Thyroid gland (tissue), 4 donors: ENCODE data around the gene TCF19. TPM values are rescaled to one million over a fixed set of nuclear protein-coding genes. Genes with fewer than 3 reads are reported as not detected.

Experiments
- DNase-seq, 2 donors: peaks; one replicate each; pipeline ENCODE4 v3.0.0-alpha.2; 2019
- H3K27ac ChIP-seq, 3 donors: fragments of 200-600 bp; sonication (generic); 1 replicate in 2 of 3; 2 replicates in 1 of 3; pipeline ENCODE4 v1.5.1; 2016 to 2019; ENCODE audit warnings: mild to moderate bottlenecking in 1 of 3, moderate library complexity in 1 of 3
- H3K27me3 ChIP-seq: fragments of 200-600 bp; sonication (generic); one replicate; pipeline ENCODE4 v1.5.1; 2019
- H3K36me3 ChIP-seq, 2 donors: fragments of 200-600 bp; sonication (generic); one replicate each; pipeline ENCODE4 v1.5.1; 2016 to 2019
- H3K4me1 ChIP-seq, 2 donors: fragments of 200-600 bp; sonication (generic); one replicate each; pipeline ENCODE4 v1.5.1; 2017 to 2019
- H3K4me3 ChIP-seq, 3 donors: fragments of 200-600 bp; sonication (generic); replicated peaks in 1 of 3; 1 replicate in 2 of 3; 2 replicates in 1 of 3; pipeline ENCODE4 v1.5.1; 2016; ENCODE audit warnings: mild to moderate bottlenecking in 1 of 3
- H3K9me3 ChIP-seq: fragments of 200-600 bp; sonication (generic); one replicate; pipeline ENCODE4 v1.5.1; 2017
- POLR2A ChIP-seq, 2 donors: fragments of 450-650 bp; IDR thresholded peaks; one replicate each; pipeline ENCODE4 v1.6.1; 2017; ENCODE audit warnings: antibody characterized with exemption in 2 of 2, mild to moderate bottlenecking in 2 of 2, moderate library complexity in 1 of 2
- WGBS, 2 donors: methylation state at CpG; one replicate each; pipeline ENCODE4 v1.1.5; 2017; 5-methylcytosine and 5-hydroxymethylcytosine counted together
- intact Hi-C: fragments of 100-400 bp; cut with DNase I; formaldehyde crosslinking; loops from one replicate; pipeline ENCODE4 v1.15.1; 2023
- total RNA-seq, 4 donors: library from RNA; depleted of rRNA; stranded (reverse); fragments of >200 nt; gene quantifications; one replicate each; pipeline ENCODE4 v1.2.3, GENCODE V29; 2016
- TF ChIP-seq, protein P1 (sequence below), 6 experiments: fragments of 200-600 bp in 3 of 6; fragments of 450-650 bp in 3 of 6; sonication (generic) in 3 of 6; IDR thresholded peaks; one replicate each; pipeline ENCODE4 v1.5.1; 2016 to 2019; ENCODE audit warnings: antibody characterized with exemption in 6 of 6, mild to moderate bottlenecking in 2 of 6, inconsistent platforms in 1 of 6, moderate library complexity in 1 of 6

Gene TCF19
- total RNA-seq, 4 donors from 2014 or later, result 1.2 to 4.9 (median 3.2) TPM

- TF ChIP-seq, protein P1, sequence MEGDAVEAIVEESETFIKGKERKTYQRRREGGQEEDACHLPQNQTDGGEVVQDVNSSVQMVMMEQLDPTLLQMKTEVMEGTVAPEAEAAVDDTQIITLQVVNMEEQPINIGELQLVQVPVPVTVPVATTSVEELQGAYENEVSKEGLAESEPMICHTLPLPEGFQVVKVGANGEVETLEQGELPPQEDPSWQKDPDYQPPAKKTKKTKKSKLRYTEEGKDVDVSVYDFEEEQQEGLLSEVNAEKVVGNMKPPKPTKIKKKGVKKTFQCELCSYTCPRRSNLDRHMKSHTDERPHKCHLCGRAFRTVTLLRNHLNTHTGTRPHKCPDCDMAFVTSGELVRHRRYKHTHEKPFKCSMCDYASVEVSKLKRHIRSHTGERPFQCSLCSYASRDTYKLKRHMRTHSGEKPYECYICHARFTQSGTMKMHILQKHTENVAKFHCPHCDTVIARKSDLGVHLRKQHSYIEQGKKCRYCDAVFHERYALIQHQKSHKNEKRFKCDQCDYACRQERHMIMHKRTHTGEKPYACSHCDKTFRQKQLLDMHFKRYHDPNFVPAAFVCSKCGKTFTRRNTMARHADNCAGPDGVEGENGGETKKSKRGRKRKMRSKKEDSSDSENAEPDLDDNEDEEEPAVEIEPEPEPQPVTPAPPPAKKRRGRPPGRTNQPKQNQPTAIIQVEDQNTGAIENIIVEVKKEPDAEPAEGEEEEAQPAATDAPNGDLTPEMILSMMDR (IDR thresholded peaks at IDR 0.05), result no peak
- TF ChIP-seq POLR2A (IDR thresholded peaks at IDR 0.05), result no peak
- no peak for DNase-seq
- Histone ChIP-seq H3K4me3 (no peak overlapping the region), H3K27me3 (no peaks in the 10 kb centered on the region), H3K9me3 (no peaks in the 10 kb centered on the region), H3K4me1 (no peaks in the 10 kb centered on the region), H3K27ac (no peak overlapping the region), H3K36me3 (peaks cover 0 to 4% of the 10 kb centered on the region in 2 donors)
- intact Hi-C loops, result no loop called here
- WGBS, 2 donors, result 91 to 95% methylated on average over 5 to 6 of the region's 6 CpGs
These were observed 8.5 kb upstream of the TCF19 start for GRCh38 chr6:31149827-31150447.

DNA sequence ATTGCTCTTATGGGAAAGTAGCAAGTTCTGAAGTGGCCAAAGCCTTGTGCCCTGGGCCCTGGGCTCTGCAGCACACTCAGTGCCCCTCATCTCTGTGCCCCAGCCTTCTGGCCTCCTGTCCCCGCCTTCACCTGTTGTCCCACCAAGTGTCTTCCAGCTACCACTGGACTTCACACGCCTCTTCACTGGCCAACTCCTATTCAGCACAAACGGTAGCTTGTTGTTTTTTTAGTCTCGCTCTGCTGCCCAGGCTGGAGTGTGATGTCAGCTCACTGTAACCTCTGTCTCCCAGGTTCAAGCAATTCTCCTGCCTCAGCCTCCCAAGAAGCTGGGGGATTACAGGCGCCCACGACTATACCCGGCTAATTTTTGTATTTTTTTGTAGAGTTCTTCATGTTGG, 5.6 kb upstream of the TCF19 start:
- Histone ChIP-seq H3K4me3 (no peak overlapping the region), H3K36me3 (peaks cover 0 to 8% of the 10 kb centered on the region in 2 donors), H3K27ac (no peak overlapping the region), H3K27me3 (no peaks in the 10 kb centered on the region), H3K9me3 (no peaks in the 10 kb centered on the region), H3K4me1 (peaks cover 7 to 13% of the 10 kb centered on the region in 2 donors)
- TF ChIP-seq, protein P1 (IDR thresholded peaks at IDR 0.05), result no peak
- TF ChIP-seq POLR2A (IDR thresholded peaks at IDR 0.05), result no peak
- intact Hi-C loops, result no loop called here
- peak in 1 of 2 donors; percentile 34 for DNase-seq
- 71 to 72% methylated on average over 7 of the region's 7 CpGs for WGBS, 2 donors

DNA sequence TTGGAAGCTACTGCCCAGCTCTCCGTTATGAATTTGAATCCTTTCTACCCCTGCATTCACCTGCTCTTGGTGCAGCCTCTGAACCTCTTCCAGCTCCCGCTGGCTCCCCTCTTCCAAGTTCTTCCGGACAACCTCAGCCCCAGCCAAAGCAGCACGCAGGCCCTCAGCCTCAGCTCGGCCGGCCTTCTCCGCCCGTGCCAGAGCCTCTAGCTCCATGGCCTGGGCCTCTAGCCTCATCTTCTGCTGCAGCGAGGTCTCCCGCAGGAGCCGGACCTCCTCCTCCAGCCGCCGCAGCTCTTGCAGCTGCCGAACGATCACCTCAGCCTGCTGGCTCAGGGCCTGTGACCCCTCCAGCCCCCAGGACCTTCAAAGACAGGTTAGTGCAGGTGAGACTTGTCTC, 4.0 kb upstream of the TCF19 start:
- Histone ChIP-seq H3K9me3 (no peaks in the 10 kb centered on the region), H3K36me3 (peaks cover 0 to 8% of the 10 kb centered on the region in 2 donors), H3K27me3 (no peaks in the 10 kb centered on the region), H3K4me3 (no peak overlapping the region), H3K4me1 (peaks cover 8 to 22% of the 10 kb centered on the region in 2 donors), H3K27ac (no peak overlapping the region)
- TF ChIP-seq, protein P1 (IDR thresholded peaks at IDR 0.05), result no peak
- no peak for TF ChIP-seq POLR2A (IDR thresholded peaks at IDR 0.05)
- intact Hi-C loops, result no loop called here
- no peak for DNase-seq
- 82 to 96% methylated on average over 15 of the region's 15 CpGs for WGBS, 2 donors

DNA sequence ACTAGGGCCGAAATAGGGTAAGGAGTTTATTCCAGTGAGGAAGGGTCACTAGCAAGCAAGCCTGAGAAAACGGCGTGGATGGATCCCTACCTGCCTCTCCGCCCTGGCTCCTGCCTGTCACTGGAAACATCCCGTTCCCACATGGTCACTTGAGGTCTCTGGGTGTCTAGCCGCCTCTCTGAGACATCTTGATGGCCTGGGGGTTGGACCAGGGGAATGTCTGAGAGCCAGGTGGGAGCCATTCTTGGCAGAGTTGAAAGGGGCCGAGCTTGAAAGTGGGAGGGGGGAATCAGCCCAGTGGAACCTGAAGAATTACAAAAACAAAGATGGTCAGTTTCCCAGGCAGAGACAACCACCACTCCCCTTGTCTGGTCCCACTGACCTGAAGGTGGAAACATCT, 1.7 kb upstream of the TCF19 start:
- intact Hi-C loops, result no loop called here

More for the DNA sequence above, 1.7 kb upstream of the TCF19 start:
- no peaks in the 10 kb centered on the region for H3K9me3 ChIP-seq
- WGBS, 2 donors, result 62 to 69% methylated on average over 7 of the region's 7 CpGs
- no peak overlapping the region for H3K4me3 ChIP-seq
- DNase-seq, result peak; percentile 20 to 27
- TF ChIP-seq POLR2A (IDR thresholded peaks at IDR 0.05), result no peak
- TF ChIP-seq, protein P1 (IDR thresholded peaks at IDR 0.05), result no peak
- H3K27me3 ChIP-seq, result no peaks in the 10 kb centered on the region
- H3K27ac ChIP-seq, result no peak overlapping the region
- peaks cover 8 to 24% of the 10 kb centered on the region in 2 donors for H3K4me1 ChIP-seq
- peaks cover 0 to 3% of the 10 kb centered on the region in 2 donors for H3K36me3 ChIP-seq
